Gastroesophageal sphincter (tissue), 3 donors: Measurements from ENCODE around the gene CCDC93.

Experiments used
- EP300 ChIP-seq: sonication (generic); formaldehyde crosslinking; IDR thresholded peaks from one replicate; pipeline ENCODE4 v1.6.1; 2017; ENCODE audit warnings: antibody characterized with exemption, mild to moderate bottlenecking
- POLR2A ChIP-seq, 2 donors: fragments of 450-650 bp; IDR thresholded peaks; one replicate each; pipeline ENCODE4 v1.6.1; 2017; ENCODE audit warnings: antibody characterized with exemption in 2 of 2, mild to moderate bottlenecking in 2 of 2, moderate library complexity in 1 of 2
- TF ChIP-seq, protein P1 (sequence below), 4 experiments: fragments of 200-600 bp in 2 of 4; fragments of 450-650 bp in 2 of 4; sonication (generic) in 1 of 4; IDR thresholded peaks; one replicate each; pipeline ENCODE4 v1.5.1; 2017 to 2019; ENCODE audit warnings: antibody characterized with exemption in 4 of 4, mild to moderate bottlenecking in 2 of 4, moderate library complexity in 2 of 4

DNA sequence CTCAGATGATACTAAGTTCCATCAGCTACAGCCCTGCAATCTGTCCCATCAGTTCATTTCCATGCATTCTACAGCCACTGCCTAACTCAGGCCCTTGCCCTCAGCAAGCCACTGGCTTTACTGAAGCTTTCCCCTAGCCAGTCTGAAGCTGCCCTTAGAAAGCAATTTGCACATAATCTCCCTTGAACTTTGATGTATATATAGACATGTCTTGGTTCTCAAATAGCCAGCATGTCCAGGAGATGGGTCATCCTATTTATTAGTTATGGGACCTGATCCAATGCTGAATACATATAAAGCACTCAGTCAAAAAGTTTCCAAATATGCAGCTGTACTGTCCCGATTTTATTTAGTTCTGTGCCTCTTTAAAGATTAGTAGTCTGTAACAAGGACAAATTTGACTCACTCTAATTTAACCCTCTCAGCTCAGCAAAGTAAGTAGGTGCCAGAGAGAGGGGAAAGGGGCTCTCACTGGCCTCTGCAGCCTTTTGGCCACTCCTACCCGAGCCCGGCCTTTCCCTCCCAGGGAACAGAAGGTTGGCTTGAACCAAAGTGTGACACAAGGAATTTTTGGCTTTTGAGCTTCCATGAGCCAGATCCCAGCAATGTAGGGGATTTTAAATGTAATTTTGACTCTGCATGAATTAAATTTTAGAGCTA is 70.7 kb downstream of the CCDC93 start:
- TF ChIP-seq, protein P1, sequence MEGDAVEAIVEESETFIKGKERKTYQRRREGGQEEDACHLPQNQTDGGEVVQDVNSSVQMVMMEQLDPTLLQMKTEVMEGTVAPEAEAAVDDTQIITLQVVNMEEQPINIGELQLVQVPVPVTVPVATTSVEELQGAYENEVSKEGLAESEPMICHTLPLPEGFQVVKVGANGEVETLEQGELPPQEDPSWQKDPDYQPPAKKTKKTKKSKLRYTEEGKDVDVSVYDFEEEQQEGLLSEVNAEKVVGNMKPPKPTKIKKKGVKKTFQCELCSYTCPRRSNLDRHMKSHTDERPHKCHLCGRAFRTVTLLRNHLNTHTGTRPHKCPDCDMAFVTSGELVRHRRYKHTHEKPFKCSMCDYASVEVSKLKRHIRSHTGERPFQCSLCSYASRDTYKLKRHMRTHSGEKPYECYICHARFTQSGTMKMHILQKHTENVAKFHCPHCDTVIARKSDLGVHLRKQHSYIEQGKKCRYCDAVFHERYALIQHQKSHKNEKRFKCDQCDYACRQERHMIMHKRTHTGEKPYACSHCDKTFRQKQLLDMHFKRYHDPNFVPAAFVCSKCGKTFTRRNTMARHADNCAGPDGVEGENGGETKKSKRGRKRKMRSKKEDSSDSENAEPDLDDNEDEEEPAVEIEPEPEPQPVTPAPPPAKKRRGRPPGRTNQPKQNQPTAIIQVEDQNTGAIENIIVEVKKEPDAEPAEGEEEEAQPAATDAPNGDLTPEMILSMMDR (IDR thresholded peaks at IDR 0.05): no peak
- TF ChIP-seq POLR2A (IDR thresholded peaks at IDR 0.05) (no peak), EP300 (no peak)
